HepG2 (cell line): ENCODE measurements around the gene TARBP2. TPM values are rescaled to one million over a fixed set of nuclear protein-coding genes. Genes with fewer than 3 reads are reported as not detected.

Source experiments
- BRCA1 ChIP-seq: sonication (generic); formaldehyde crosslinking; IDR thresholded peaks from 2 replicates; pipeline ENCODE4 v1.4.0; 2020; ENCODE audit warnings: missing genetic modification reagents
- DMAP1 ChIP-seq: IDR thresholded peaks from 2 replicates; pipeline ENCODE4 v1.6.1; 2016
- FOXK1 ChIP-seq: sonication (generic); formaldehyde crosslinking; IDR thresholded peaks from 2 replicates; pipeline ENCODE4 v1.4.0; 2020; ENCODE audit warnings: low read depth, missing genetic modification reagents, borderline replicate concordance
- KDM5A ChIP-seq: fragments of 200-600 bp; sonication (generic); IDR thresholded peaks from 2 replicates; pipeline ENCODE4 v1.7.0; 2018; ENCODE audit warnings: antibody characterized with exemption, mild to moderate bottlenecking, low read length, borderline replicate concordance
- MEIS2 ChIP-seq: sonication (generic); formaldehyde crosslinking; IDR thresholded peaks from 2 replicates; pipeline ENCODE4 v1.9.0; 2021; ENCODE audit warnings: mild to moderate bottlenecking, missing genetic modification reagents
- NFIB ChIP-seq: sonication (generic); formaldehyde crosslinking; IDR thresholded peaks from 2 replicates; pipeline ENCODE4 v1.9.0; 2021; ENCODE audit warnings: missing genetic modification reagents, mild to moderate bottlenecking, borderline replicate concordance
- PCBP2 ChIP-seq: fragments of 200-400 bp; formaldehyde crosslinking; optimal IDR thresholded peaks from 2 replicates; pipeline ENCODE3; 2018; ENCODE audit warnings: low read length, low read depth; ENCODE audit not compliant: poor library complexity, severe bottlenecking
- RCOR2 ChIP-seq: IDR thresholded peaks from 2 replicates; pipeline ENCODE4 v1.6.1; 2016; ENCODE audit warnings: missing biosample characterization, missing genetic modification reagents
- SUZ12 ChIP-seq: fragments of 150-350 bp; IDR thresholded peaks from 2 replicates; pipeline ENCODE4 v1.6.1; 2014; ENCODE audit warnings: low read depth, low read length
- TRIM24 ChIP-seq: sonication (generic); formaldehyde crosslinking; IDR thresholded peaks from 2 replicates; pipeline ENCODE4 v1.8.0; 2022; ENCODE audit warnings: mild to moderate bottlenecking, missing genetic modification reagents
- ZEB1 ChIP-seq: IDR thresholded peaks from 2 replicates; pipeline ENCODE4 v1.6.1; 2012; ENCODE audit warnings: mild to moderate bottlenecking, low read depth, inconsistent platforms; ENCODE audit not compliant: insufficient replicate concordance
- ZMYM4 ChIP-seq: sonication (generic); formaldehyde crosslinking; IDR thresholded peaks from 2 replicates; pipeline ENCODE4 v1.8.1; 2023; ENCODE audit warnings: mild to moderate bottlenecking, missing genetic modification reagents
- ZNF124 ChIP-seq: sonication (generic); formaldehyde crosslinking; IDR thresholded peaks from 2 replicates; pipeline ENCODE4 v1.4.0; 2020; ENCODE audit warnings: missing genetic modification reagents
- ZNF431 ChIP-seq: sonication (generic); formaldehyde crosslinking; IDR thresholded peaks from 2 replicates; pipeline ENCODE4 v1.9.0; 2022; ENCODE audit warnings: missing genetic modification reagents, low read depth, mild to moderate bottlenecking, borderline replicate concordance
- ZNF737 ChIP-seq: sonication (generic); formaldehyde crosslinking; IDR thresholded peaks from 2 replicates; pipeline ENCODE4 v1.5.0; 2020; ENCODE audit warnings: missing genetic modification reagents, mild to moderate bottlenecking, borderline replicate concordance
- ZNF781 ChIP-seq: sonication (generic); formaldehyde crosslinking; IDR thresholded peaks from 2 replicates; pipeline ENCODE4 v1.5.1; 2020; ENCODE audit warnings: borderline replicate concordance, mild to moderate bottlenecking, missing genetic modification reagents; ENCODE audit errors: not compliant biosample characterization
- ZNF788 ChIP-seq: sonication (generic); formaldehyde crosslinking; IDR thresholded peaks from 2 replicates; pipeline ENCODE4 v1.5.0; 2020; ENCODE audit warnings: mild to moderate bottlenecking, missing genetic modification reagents, borderline replicate concordance
- ZZZ3 ChIP-seq: sonication (generic); formaldehyde crosslinking; IDR thresholded peaks from 2 replicates; pipeline ENCODE4 v1.4.0; 2020; ENCODE audit warnings: missing genetic modification reagents, mild to moderate bottlenecking, borderline replicate concordance
- polyA plus RNA-seq, 8 experiments: library from polyadenylated mRNA; depleted of rRNA in 3 of 8; stranded (reverse) in 7 of 8; unstranded in 1 of 8; fragments of >200 nt; fragmentation: Illumina TruSeq in 4 of 8; extraction: Trizol in 4 of 8; gene quantifications; 2 replicates each; pipeline versions ENCODE4 v1.2.1 to v1.2.3, GENCODE V29; 2011 to 2016; ENCODE audit warnings: low read depth in 4 of 8, missing spikeins in 1 of 8, mixed read lengths in 1 of 8; ENCODE audit not compliant: insufficient read depth in 1 of 8
- total RNA-seq, 5 experiments: library from RNA; depleted of rRNA; stranded (reverse); fragments of >200 nt; fragmentation: Illumina TruSeq; extraction: Trizol; gene quantifications; 2 replicates each; pipeline ENCODE4 v1.2.3, GENCODE V29; 2016; ENCODE audit warnings: low read depth in 1 of 5
- TF ChIP-seq, protein P1 (sequence below): sonication (generic); formaldehyde crosslinking; IDR thresholded peaks from 2 replicates; pipeline ENCODE4 v1.5.0; 2020; ENCODE audit warnings: missing genetic modification reagents
- TF ChIP-seq, protein P2 (sequence below): sonication (generic); formaldehyde crosslinking; conservative IDR thresholded peaks from 2 replicates; pipeline ENCODE4 v1.4.0; 2020; ENCODE audit warnings: missing genetic modification reagents
- TF ChIP-seq, protein P3 (sequence below): sonication (generic); formaldehyde crosslinking; IDR thresholded peaks from 2 replicates; pipeline ENCODE4 v1.5.0; 2020; ENCODE audit warnings: mild to moderate bottlenecking, missing genetic modification reagents
- TF ChIP-seq, protein P4 (sequence below): sonication (generic); IDR thresholded peaks from 2 replicates; pipeline ENCODE4 v1.6.1; 2016; ENCODE audit warnings: low read depth, borderline replicate concordance
- TF ChIP-seq, protein P5 (sequence below): sonication (generic); formaldehyde crosslinking; IDR thresholded peaks from 2 replicates; pipeline ENCODE4 v1.4.0; 2020; ENCODE audit warnings: mild to moderate bottlenecking, missing genetic modification reagents

The TARBP2 gene
- total and polyA plus RNA-seq, 2 of the 13 experiments (the other 11 are each of a cell fraction or from before 2014, with no cell fraction given): 47.0 to 55.5 TPM

DNA sequence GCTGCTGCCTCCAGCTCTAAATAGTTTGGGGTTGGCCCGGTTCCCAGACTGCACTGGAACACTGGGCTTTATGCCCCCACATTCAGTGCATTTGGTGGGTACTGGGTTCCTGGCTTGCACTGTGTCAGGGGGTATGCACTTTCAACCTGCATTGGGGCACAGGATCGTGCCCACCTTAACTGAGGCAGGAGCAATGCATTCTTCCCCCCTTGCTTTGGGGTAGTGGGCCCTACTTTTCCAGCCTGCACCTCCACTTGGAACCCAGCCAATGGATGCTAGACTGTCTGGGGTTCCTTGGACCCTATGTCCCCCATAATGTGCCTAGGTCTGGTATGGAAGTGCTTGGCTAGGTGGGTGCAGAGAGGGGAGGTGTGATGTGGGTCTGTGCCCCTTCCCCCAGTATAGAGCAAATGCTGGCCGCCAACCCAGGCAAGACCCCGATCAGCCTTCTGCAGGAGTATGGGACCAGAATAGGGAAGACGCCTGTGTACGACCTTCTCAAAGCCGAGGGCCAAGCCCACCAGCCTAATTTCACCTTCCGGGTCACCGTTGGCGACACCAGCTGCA lies 615 bp downstream of the TARBP2 start (continued):
- TF ChIP-seq, protein P1, sequence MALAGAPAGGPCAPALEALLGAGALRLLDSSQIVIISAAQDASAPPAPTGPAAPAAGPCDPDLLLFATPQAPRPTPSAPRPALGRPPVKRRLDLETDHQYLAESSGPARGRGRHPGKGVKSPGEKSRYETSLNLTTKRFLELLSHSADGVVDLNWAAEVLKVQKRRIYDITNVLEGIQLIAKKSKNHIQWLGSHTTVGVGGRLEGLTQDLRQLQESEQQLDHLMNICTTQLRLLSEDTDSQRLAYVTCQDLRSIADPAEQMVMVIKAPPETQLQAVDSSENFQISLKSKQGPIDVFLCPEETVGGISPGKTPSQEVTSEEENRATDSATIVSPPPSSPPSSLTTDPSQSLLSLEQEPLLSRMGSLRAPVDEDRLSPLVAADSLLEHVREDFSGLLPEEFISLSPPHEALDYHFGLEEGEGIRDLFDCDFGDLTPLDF (CRISPR knock-in tag): no peak
- peak; percentile 30; the same call in 1 of the 2 replicates for TF ChIP-seq KDM5A
- no peak for TF ChIP-seq ZZZ3
- TF ChIP-seq RCOR2 (CRISPR knock-in tag): no peak
- 0 out of 2 replicates have a peak, but pooled peaks have one; percentile 13 for TF ChIP-seq NFIB
- 0 out of 2 replicates have a peak, but pooled peaks have one; percentile 31 for TF ChIP-seq BRCA1 (CRISPR knock-in tag)
- no peak; the same call in 1 of the 2 replicates for TF ChIP-seq SUZ12
- TF ChIP-seq TRIM24 (CRISPR knock-in tag): no peak
- TF ChIP-seq, protein P2, sequence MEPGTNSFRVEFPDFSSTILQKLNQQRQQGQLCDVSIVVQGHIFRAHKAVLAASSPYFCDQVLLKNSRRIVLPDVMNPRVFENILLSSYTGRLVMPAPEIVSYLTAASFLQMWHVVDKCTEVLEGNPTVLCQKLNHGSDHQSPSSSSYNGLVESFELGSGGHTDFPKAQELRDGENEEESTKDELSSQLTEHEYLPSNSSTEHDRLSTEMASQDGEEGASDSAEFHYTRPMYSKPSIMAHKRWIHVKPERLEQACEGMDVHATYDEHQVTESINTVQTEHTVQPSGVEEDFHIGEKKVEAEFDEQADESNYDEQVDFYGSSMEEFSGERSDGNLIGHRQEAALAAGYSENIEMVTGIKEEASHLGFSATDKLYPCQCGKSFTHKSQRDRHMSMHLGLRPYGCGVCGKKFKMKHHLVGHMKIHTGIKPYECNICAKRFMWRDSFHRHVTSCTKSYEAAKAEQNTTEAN (CRISPR knock-in tag): no peak
- no peak for TF ChIP-seq FOXK1
- 0 out of 2 replicates have a peak, but pooled peaks have one; percentile 8 for TF ChIP-seq ZNF124 (CRISPR knock-in tag)
- TF ChIP-seq DMAP1 (CRISPR knock-in tag): peak; percentile 2; the same call in 1 of the 2 replicates
- peak; percentile 33; the same call in 1 of the 2 replicates for TF ChIP-seq ZNF431
- no peak for TF ChIP-seq ZNF781 (CRISPR knock-in tag)
- no peak for TF ChIP-seq ZEB1
- no peak for TF ChIP-seq ZNF737 (CRISPR knock-in tag)
- TF ChIP-seq, protein P3, sequence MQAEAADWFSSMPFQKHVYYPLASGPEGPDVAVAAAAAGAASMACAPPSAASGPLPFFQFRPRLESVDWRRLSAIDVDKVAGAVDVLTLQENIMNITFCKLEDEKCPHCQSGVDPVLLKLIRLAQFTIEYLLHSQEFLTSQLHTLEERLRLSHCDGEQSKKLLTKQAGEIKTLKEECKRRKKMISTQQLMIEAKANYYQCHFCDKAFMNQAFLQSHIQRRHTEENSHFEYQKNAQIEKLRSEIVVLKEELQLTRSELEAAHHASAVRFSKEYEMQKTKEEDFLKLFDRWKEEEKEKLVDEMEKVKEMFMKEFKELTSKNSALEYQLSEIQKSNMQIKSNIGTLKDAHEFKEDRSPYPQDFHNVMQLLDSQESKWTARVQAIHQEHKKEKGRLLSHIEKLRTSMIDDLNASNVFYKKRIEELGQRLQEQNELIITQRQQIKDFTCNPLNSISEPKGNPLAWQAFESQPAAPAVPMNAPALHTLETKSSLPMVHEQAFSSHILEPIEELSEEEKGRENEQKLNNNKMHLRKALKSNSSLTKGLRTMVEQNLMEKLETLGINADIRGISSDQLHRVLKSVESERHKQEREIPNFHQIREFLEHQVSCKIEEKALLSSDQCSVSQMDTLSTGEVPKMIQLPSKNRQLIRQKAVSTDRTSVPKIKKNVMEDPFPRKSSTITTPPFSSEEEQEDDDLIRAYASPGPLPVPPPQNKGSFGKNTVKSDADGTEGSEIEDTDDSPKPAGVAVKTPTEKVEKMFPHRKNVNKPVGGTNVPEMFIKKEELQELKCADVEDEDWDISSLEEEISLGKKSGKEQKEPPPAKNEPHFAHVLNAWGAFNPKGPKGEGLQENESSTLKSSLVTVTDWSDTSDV: 0 out of 2 replicates have a peak, but pooled peaks have one; percentile 4
- no peak for TF ChIP-seq PCBP2
- TF ChIP-seq, protein P4, sequence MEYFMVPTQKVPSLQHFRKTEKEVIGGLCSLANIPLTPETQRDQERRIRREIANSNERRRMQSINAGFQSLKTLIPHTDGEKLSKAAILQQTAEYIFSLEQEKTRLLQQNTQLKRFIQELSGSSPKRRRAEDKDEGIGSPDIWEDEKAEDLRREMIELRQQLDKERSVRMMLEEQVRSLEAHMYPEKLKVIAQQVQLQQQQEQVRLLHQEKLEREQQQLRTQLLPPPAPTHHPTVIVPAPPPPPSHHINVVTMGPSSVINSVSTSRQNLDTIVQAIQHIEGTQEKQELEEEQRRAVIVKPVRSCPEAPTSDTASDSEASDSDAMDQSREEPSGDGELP: no peak
- no peak for TF ChIP-seq ZNF788
- TF ChIP-seq, protein P5, sequence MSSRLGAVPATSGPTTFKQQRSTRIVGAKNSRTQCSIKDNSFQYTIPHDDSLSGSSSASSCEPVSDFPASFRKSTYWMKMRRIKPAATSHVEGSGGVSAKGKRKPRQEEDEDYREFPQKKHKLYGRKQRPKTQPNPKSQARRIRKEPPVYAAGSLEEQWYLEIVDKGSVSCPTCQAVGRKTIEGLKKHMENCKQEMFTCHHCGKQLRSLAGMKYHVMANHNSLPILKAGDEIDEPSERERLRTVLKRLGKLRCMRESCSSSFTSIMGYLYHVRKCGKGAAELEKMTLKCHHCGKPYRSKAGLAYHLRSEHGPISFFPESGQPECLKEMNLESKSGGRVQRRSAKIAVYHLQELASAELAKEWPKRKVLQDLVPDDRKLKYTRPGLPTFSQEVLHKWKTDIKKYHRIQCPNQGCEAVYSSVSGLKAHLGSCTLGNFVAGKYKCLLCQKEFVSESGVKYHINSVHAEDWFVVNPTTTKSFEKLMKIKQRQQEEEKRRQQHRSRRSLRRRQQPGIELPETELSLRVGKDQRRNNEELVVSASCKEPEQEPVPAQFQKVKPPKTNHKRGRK (CRISPR knock-in tag): no peak
- 0 out of 2 replicates have a peak, but pooled peaks have one; percentile 3 for TF ChIP-seq ZMYM4 (CRISPR knock-in tag)
- TF ChIP-seq MEIS2 (CRISPR knock-in tag): no peak
